Measurements from ENCODE around the gene SMAD3.

- no peak for TF ChIP-seq CTCF (IDR thresholded peaks at IDR 0.05; ENCODE audit: control extremely low read depth in 1 of 3, insufficient read depth in 1 of 3, low read depth in 1 of 3, low read length in 3 of 3)
- no peak for TF ChIP-seq POLR2A (IDR thresholded peaks at IDR 0.05; ENCODE audit: control extremely low read depth in 1 of 2, low read depth in 2 of 2, low read length in 2 of 2)
- TF ChIP-seq POLR2AphosphoS5 (IDR thresholded peaks at IDR 0.05; ENCODE audit: low read depth, low read length) = no peak
- TF ChIP-seq EP300 (IDR thresholded peaks at IDR 0.05; ENCODE audit: borderline replicate concordance in 1 of 2, low read depth in 2 of 2, low read length in 2 of 2) = no peak
Observed at GRCh38 chr15:67156834-67157233, 91.4 kb downstream of the SMAD3 start.

All from H1 (cell line).